ENCODE data around the gene PTPN13. TPM values are rescaled to one million over a fixed set of nuclear protein-coding genes. Genes with fewer than 3 reads are reported as not detected.

The PTPN13 gene
- total RNA-seq, 2 donors from 2014 or later, result 6.2 to 12.1 TPM

DNA sequence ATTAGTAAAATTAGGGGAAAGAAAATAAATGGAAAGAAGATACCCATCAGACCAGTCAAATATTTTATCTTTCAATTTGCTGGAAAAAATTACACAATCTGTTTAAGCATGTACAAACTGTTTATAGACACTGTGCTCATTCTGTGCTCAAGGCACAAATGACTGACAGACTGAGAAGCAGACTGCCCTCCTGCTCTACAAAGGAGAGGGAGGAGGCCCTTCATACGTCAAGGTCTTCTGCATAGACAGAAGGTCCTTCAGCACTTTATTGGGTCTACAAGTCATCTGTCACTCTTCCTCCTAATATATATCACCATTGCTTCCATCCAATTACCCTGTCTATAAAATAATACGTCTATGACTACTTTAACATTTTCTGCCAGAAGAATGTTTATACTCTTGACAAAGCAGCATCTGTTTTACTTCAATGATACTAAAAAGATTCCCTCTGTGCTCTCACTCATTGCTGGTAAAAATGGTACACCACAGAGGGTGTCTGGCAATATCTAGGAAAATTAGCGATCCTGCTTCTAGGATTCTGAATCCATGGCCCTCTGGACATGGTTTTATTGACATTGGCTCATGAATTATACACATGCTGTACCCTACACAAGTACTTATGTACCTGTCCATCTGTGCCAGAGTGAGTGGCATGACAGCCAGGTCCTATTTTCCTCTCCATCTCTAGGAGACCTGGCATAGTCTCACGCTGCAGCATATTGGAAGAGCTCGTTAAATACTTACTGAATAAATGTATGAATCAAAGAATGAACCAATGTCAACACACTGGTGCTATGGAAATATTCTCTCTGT, 243.8 kb downstream of the PTPN13 start:
- H3K4me3 ChIP-seq, result no peak overlapping the region
- no peaks in the 10 kb centered on the region for H3K9me3 ChIP-seq
- TF ChIP-seq, protein P1, sequence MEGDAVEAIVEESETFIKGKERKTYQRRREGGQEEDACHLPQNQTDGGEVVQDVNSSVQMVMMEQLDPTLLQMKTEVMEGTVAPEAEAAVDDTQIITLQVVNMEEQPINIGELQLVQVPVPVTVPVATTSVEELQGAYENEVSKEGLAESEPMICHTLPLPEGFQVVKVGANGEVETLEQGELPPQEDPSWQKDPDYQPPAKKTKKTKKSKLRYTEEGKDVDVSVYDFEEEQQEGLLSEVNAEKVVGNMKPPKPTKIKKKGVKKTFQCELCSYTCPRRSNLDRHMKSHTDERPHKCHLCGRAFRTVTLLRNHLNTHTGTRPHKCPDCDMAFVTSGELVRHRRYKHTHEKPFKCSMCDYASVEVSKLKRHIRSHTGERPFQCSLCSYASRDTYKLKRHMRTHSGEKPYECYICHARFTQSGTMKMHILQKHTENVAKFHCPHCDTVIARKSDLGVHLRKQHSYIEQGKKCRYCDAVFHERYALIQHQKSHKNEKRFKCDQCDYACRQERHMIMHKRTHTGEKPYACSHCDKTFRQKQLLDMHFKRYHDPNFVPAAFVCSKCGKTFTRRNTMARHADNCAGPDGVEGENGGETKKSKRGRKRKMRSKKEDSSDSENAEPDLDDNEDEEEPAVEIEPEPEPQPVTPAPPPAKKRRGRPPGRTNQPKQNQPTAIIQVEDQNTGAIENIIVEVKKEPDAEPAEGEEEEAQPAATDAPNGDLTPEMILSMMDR (IDR thresholded peaks at IDR 0.05), result no peak
- no peak for DNase-seq (ENCODE audit: low spot score)
- H3K27ac ChIP-seq, result no peak overlapping the region
- no peaks in the 10 kb centered on the region for H3K36me3 ChIP-seq
- no peaks in the 10 kb centered on the region for H3K27me3 ChIP-seq
- H3K4me1 ChIP-seq, result no peaks in the 10 kb centered on the region

DNA sequence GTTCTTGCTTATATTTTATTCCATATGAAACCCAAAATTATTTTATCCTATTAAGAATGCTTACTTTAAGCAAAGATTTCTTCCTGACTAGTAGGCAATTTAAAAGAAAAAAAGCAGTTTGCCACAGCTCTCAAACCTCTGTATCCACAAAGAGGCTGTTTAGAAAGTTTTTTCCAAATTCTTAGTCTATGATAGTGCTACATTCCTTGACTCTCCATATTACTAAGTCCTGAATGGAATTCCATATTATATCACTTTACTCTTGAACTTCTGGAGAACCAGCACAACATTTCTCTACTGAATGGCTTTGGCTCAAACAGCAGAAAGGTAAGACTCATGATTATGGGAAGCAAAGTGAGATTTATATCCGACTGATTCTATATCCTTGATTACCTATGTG, 246.7 kb downstream of the PTPN13 start:
- TF ChIP-seq, protein P1 (IDR thresholded peaks at IDR 0.05), result no peak
- Histone ChIP-seq H3K4me3 (no peak overlapping the region), H3K9me3 (no peaks in the 10 kb centered on the region), H3K36me3 (no peaks in the 10 kb centered on the region), H3K4me1 (no peaks in the 10 kb centered on the region), H3K27ac (no peak overlapping the region), H3K27me3 (no peaks in the 10 kb centered on the region)
- DNase-seq (ENCODE audit: low spot score), result no peak

DNA sequence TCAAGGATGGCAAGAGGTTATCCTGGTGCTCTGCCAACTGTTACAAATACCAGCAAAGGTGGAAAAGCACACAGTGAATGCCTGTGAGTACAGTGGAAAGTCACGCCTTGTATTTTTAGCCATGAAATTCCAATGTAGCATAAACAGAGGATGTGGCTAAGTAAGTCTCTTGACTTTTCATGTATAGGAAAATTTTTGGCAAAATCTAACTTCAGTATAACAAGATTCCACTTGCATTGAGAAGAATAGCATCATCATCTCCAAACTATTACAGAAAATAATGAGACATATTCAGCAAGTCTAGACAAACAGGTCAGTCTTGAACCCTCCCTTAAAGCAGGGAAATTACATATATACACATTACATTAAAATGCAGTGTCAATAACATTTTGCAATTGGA, 247.2 kb downstream of the PTPN13 start:
- no peak overlapping the region for H3K27ac ChIP-seq
- no peaks in the 10 kb centered on the region for H3K27me3 ChIP-seq
- H3K4me3 ChIP-seq, result no peak overlapping the region
- no peaks in the 10 kb centered on the region for H3K36me3 ChIP-seq
- TF ChIP-seq, protein P1 (IDR thresholded peaks at IDR 0.05), result no peak
- no peak for DNase-seq (ENCODE audit: low spot score)
- no peaks in the 10 kb centered on the region for H3K9me3 ChIP-seq
- H3K4me1 ChIP-seq, result no peaks in the 10 kb centered on the region

DNA sequence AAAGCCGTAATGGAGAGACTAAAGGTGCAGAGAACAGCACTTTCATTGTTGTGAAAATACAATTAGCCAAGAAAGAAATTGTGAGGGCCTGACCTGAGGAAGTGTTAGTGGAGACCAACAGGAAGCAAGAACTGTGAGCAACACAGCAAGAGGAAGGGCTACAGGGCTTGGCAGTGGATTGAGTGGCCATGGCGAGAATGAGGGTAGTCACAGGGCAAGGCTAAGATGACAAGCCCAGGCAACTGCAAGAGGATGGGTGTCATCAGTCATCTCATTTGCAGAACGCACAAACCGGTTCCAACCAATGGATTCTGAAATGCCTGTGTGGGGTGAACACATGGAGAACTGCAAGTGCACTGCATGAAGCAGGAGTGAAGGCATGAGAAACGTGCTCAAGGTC, 251.5 kb downstream of the PTPN13 start:
- H3K4me1 ChIP-seq, result peaks cover 0 to 12% of the 10 kb centered on the region in 2 donors
- DNase-seq (ENCODE audit: low spot score), result no peak
- H3K27me3 ChIP-seq, result no peaks in the 10 kb centered on the region
- H3K27ac ChIP-seq, result no peak overlapping the region
- TF ChIP-seq, protein P1 (IDR thresholded peaks at IDR 0.05), result no peak
- no peaks in the 10 kb centered on the region for H3K36me3 ChIP-seq
- H3K4me3 ChIP-seq, result no peak overlapping the region
- no peaks in the 10 kb centered on the region for H3K9me3 ChIP-seq

DNA sequence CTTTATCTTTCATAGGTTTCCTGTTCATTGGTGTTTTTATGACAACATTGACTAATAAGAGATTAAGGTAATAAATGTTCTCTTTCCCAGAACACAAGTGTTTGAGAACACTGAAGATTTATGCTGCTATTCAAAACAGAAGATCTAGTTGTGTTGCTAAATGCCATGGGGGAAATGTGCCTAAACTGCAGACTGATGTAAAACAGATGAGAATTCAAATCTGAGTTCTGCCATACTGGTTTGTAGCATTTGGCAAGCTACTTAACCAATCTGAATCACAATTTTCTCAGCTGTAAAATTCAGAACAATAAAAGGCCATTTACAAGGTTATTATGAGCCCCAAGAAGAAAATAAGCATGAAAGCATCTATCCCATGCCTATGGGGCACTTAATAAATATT, 252.8 kb downstream of the PTPN13 start:
- peak overlapping the region; percentile 38 to 67 for H3K27ac ChIP-seq
- H3K4me1 ChIP-seq, result peaks cover 0 to 12% of the 10 kb centered on the region in 2 donors
- H3K36me3 ChIP-seq, result no peaks in the 10 kb centered on the region
- DNase-seq (ENCODE audit: low spot score), result no peak
- H3K4me3 ChIP-seq, result no peak overlapping the region
- TF ChIP-seq, protein P1 (IDR thresholded peaks at IDR 0.05), result no peak
- H3K27me3 ChIP-seq, result no peaks in the 10 kb centered on the region
- H3K9me3 ChIP-seq, result no peaks in the 10 kb centered on the region

DNA sequence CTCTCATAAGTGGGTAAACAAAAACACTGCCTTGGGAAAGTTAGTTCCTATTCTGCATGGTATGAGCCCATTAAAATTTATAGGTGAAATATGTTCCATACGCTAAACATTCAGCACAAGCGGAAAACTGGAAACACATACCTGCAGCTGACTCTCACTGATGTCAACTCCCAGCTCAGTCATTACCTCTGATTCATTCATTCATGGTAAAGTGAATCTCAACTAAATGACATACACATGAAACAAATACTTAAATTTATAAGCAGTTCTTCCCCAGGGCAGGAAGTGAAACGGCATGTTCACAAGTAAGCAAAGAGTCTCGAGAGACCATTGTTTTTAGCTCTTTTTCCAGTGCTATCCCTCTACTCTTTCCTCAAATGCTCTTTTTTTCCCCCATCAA, 253.5 kb downstream of the PTPN13 start:
- peak overlapping the region in 1 of 2 donors; percentile 35 for H3K4me3 ChIP-seq
- H3K27ac ChIP-seq, result peak overlapping the region; percentile 38 to 67
- no peaks in the 10 kb centered on the region for H3K27me3 ChIP-seq
- no peaks in the 10 kb centered on the region for H3K36me3 ChIP-seq
- TF ChIP-seq, protein P1 (IDR thresholded peaks at IDR 0.05), result no peak
- H3K9me3 ChIP-seq, result no peaks in the 10 kb centered on the region
- no peak for DNase-seq (ENCODE audit: low spot score)
- peaks cover 0 to 12% of the 10 kb centered on the region in 2 donors for H3K4me1 ChIP-seq

Measured in right atrium auricular region (tissue), 2 donors.